HepG2 (cell line): ENCODE results near the gene SLC25A45. TPM values are rescaled to one million over a fixed set of nuclear protein-coding genes. Genes with fewer than 3 reads are reported as not detected.

Source experiments
- ATAC-seq: fragments of 200-7000 bp; cut with Tn5 transposase; 3 replicates; pipeline ENCODE4 v1.9.1; 2020; ENCODE audit warnings: mild to moderate bottlenecking, moderate library complexity
- BruUV-seq: library from RNA; stranded (reverse); fragments of 400-500 nt; replicated peaks from 2 replicates; lab custom pipeline; 2021; lab: Mats Ljungman, UMichigan
- CTCF ChIA-PET: fragments of 300-600 bp; formaldehyde crosslinking; extraction: SDS; loops from one replicate; lab custom pipeline; 2021; ENCODE audit warnings: low total read pairs, inconsistent platforms, low intra/inter-chr PET ratio; lab: Yijun Ruan, JAX
- POLR2A ChIA-PET: fragments of 350-600 bp; sonication (Branson Sonifier 250); formaldehyde crosslinking; loops from one replicate; lab custom pipeline; 2020; ENCODE audit warnings: antibody characterized with exemption, inconsistent platforms; lab: Yijun Ruan, JAX
- DNase-seq: peaks from one replicate; pipeline ENCODE4 v3.0.0-alpha.2; 2015; ENCODE audit warnings: low spot score
- FAIRE-seq: peaks from 3 replicates; lab custom pipeline; 2011; peaks lifted over from hg19 to GRCh38; lab: Jason Lieb, UNC
- H2AFZ ChIP-seq: one replicate; pipeline ENCODE4 v1.6.1; 2011; ENCODE audit warnings: low read length, inconsistent platforms
- H3K27ac ChIP-seq: fragments of 300-600 bp; 3 replicates; pipeline ENCODE4 v1.8.0; 2011; ENCODE audit warnings: mixed run types, mild to moderate bottlenecking, mixed read lengths, low read length, inconsistent platforms; ENCODE audit not compliant: insufficient read depth; ENCODE audit errors: extremely low read length
- H3K27me3 ChIP-seq, 2 experiments: fragments of 200-600 bp in 1 of 2; 2 replicates in 1 of 2; 3 replicates in 1 of 2; pipeline versions ENCODE4 v1.6.0 to v1.8.0; 2011; ENCODE audit warnings: low read length in 2 of 2, mild to moderate bottlenecking in 2 of 2, moderate library complexity in 2 of 2, inconsistent platforms in 1 of 2; ENCODE audit not compliant: insufficient read depth in 2 of 2, control insufficient read depth in 1 of 2
- H3K36me3 ChIP-seq, 2 experiments: fragments of 200-600 bp in 1 of 2; replicated peaks in 1 of 2; 2 replicates in 1 of 2; 3 replicates in 1 of 2; pipeline versions ENCODE4 v1.5.1 to v1.8.0; 2011; ENCODE audit warnings: low read length in 2 of 2, inconsistent platforms in 1 of 2; ENCODE audit not compliant: insufficient read depth in 2 of 2, control insufficient read depth in 1 of 2
- H3K4me1 ChIP-seq: 2 replicates; pipeline ENCODE4 v1.5.1; 2012; ENCODE audit warnings: low read length, inconsistent platforms; ENCODE audit not compliant: insufficient read depth
- H3K4me2 ChIP-seq: 2 replicates; pipeline ENCODE4 v1.6.0; 2011; ENCODE audit warnings: low read depth, low read length, inconsistent platforms
- H3K4me3 ChIP-seq, 3 experiments: fragments of 200-600 bp in 1 of 3; sonication (generic), shearing (Covaris generic) in 1 of 3; replicated peaks in 1 of 3; 2 replicates each; pipeline ENCODE4 v1.5.1; 2011 to 2016; ENCODE audit warnings: low read length in 3 of 3, inconsistent platforms in 2 of 3, low read depth in 2 of 3, mild to moderate bottlenecking in 2 of 3, control low read depth in 1 of 3, mixed read lengths in 1 of 3; ENCODE audit not compliant: insufficient read depth in 1 of 3
- H3K79me2 ChIP-seq: one replicate; pipeline ENCODE4 v1.6.1; 2011; ENCODE audit warnings: low read length, inconsistent platforms; ENCODE audit not compliant: insufficient read depth
- H3K9ac ChIP-seq: 2 replicates; pipeline ENCODE4 v1.6.0; 2011; ENCODE audit warnings: mild to moderate bottlenecking, low read depth, low read length, inconsistent platforms; ENCODE audit not compliant: insufficient read depth
- H3K9me3 ChIP-seq: 2 replicates; pipeline ENCODE4 v1.5.1; 2012; ENCODE audit warnings: mild to moderate bottlenecking, low read length
- H4K20me1 ChIP-seq: 2 replicates; pipeline ENCODE4 v1.6.0; 2011; ENCODE audit warnings: inconsistent platforms, mild to moderate bottlenecking, low read length, moderate library complexity; ENCODE audit not compliant: insufficient read depth
- BHLHE40 ChIP-seq: IDR thresholded peaks from 2 replicates; pipeline ENCODE4 v1.6.1; 2011; ENCODE audit warnings: low read length, improper control_type of control experiment
- PAX8 ChIP-seq: sonication (generic); formaldehyde crosslinking; IDR thresholded peaks from 2 replicates; pipeline ENCODE4 v1.8.0; 2022; ENCODE audit warnings: mild to moderate bottlenecking, missing genetic modification reagents, borderline replicate concordance
- ZNF224 ChIP-seq: sonication (generic); formaldehyde crosslinking; IDR thresholded peaks from 2 replicates; pipeline ENCODE4 v1.5.0; 2020; ENCODE audit warnings: mild to moderate bottlenecking, missing genetic modification reagents
- WGBS: methylation state at CpG from one replicate; pipeline ENCODE4 v1.1.6; 2017; ENCODE audit warnings: low lambda C conversion rate; 5-methylcytosine and 5-hydroxymethylcytosine counted together
- in situ Hi-C: cut with HindIII; loops from 2 replicates; pipeline ENCODE4 v1.10.0; 2017; ENCODE audit warnings: low pct_unique_long_range_greater_than_20kb; ENCODE audit not compliant: extremely low pct_ligation_motif_present
- intact Hi-C: fragments of 100-400 bp; cut with micrococcal nuclease; formaldehyde crosslinking; loops from one replicate; pipeline ENCODE4 v1.10.0; 2022; ENCODE audit not compliant: unreplicated experiment
- polyA plus RNA-seq, 8 experiments: library from polyadenylated mRNA; depleted of rRNA in 3 of 8; stranded (reverse) in 7 of 8; unstranded in 1 of 8; fragments of >200 nt; fragmentation: Illumina TruSeq in 4 of 8; extraction: Trizol in 4 of 8; gene quantifications; 2 replicates each; pipeline versions ENCODE4 v1.2.1 to v1.2.3, GENCODE V29; 2011 to 2016; ENCODE audit warnings: low read depth in 4 of 8, missing spikeins in 1 of 8, mixed read lengths in 1 of 8; ENCODE audit not compliant: insufficient read depth in 1 of 8
- total RNA-seq, 5 experiments: library from RNA; depleted of rRNA; stranded (reverse); fragments of >200 nt; fragmentation: Illumina TruSeq; extraction: Trizol; gene quantifications; 2 replicates each; pipeline ENCODE4 v1.2.3, GENCODE V29; 2016; ENCODE audit warnings: low read depth in 1 of 5
- TF ChIP-seq, protein P1 (sequence below): sonication (generic); formaldehyde crosslinking; IDR thresholded peaks from 2 replicates; pipeline ENCODE4 v1.5.0; 2020; ENCODE audit warnings: mild to moderate bottlenecking, missing genetic modification reagents

SLC25A45 gene
- total and polyA plus RNA-seq, 2 of the 13 experiments (the other 11 are each of a cell fraction or from before 2014, with no cell fraction given), result 1.2 to 3.4 TPM

DNA sequence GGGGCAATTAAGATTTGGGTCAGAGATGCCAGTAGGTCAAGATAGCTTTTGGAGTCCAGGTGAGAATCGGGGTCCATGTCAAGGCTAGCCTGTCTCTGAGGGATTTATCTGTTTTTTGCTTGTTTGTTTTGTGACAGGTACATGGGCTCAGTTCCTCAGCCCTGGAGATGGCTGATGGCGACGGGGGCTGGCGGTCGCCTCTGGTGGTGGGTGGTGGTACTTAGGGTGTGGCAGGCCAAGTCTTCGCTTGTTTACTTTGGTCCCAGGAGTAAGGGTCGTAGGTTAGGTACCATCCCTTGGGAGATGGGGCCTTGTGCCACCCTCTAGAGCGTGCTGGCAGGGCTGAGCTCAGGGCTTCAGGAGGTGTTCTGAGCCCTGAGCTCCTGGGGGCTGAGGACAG, 4.7 kb downstream of the SLC25A45 start (continued):
- TF ChIP-seq, protein P1, sequence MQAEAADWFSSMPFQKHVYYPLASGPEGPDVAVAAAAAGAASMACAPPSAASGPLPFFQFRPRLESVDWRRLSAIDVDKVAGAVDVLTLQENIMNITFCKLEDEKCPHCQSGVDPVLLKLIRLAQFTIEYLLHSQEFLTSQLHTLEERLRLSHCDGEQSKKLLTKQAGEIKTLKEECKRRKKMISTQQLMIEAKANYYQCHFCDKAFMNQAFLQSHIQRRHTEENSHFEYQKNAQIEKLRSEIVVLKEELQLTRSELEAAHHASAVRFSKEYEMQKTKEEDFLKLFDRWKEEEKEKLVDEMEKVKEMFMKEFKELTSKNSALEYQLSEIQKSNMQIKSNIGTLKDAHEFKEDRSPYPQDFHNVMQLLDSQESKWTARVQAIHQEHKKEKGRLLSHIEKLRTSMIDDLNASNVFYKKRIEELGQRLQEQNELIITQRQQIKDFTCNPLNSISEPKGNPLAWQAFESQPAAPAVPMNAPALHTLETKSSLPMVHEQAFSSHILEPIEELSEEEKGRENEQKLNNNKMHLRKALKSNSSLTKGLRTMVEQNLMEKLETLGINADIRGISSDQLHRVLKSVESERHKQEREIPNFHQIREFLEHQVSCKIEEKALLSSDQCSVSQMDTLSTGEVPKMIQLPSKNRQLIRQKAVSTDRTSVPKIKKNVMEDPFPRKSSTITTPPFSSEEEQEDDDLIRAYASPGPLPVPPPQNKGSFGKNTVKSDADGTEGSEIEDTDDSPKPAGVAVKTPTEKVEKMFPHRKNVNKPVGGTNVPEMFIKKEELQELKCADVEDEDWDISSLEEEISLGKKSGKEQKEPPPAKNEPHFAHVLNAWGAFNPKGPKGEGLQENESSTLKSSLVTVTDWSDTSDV (CRISPR knock-in tag), result no peak
- TF ChIP-seq, all 625 proteins: peak for 2

DNA sequence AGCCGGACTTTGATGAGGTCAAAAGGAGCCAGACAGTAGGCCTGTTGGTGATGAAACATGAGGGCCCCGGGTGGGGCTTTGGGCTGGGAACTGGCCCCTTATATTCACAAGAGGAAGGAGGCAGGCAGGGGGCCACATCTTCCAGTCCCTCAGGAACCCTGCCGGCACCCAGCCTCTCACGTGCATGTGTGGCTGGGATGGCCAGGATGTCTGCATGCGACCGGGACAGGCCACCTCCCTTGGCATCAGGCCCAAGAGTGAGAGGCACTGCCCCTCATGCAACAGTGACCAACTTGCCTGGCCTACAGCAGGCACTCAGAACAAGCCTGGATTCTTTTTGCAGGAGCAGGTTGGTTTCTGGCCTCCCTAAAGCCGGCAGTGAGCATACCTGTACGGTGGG, 5.4 kb downstream of the SLC25A45 start:
- H3K79me2 ChIP-seq, result no peaks in the 10 kb centered on the region
- TF ChIP-seq BHLHE40 (0 out of 2 replicates have a peak, but pooled peaks have one; percentile 36), PAX8 (CRISPR knock-in tag) (no peak), ZNF224 (no peak)
- no peaks in the 10 kb centered on the region for H4K20me1 ChIP-seq
- H3K9ac ChIP-seq, result no peak overlapping the region
- no peaks in the 10 kb centered on the region for H3K9me3 ChIP-seq
- WGBS, result 44% methylated on average over 5 of the region's 8 CpGs
- POLR2A ChIA-PET, result no interaction called here
- peaks cover 0 to 2% of the 10 kb centered on the region in 2 experiments; a peak in 2 of 5 replicates for H3K27me3 ChIP-seq
- intact Hi-C loops (no loop called here), in situ Hi-C loops (no loop called here)
- no peaks in the 10 kb centered on the region for H3K36me3 ChIP-seq
- BruUV-seq, result no TSS peak
- no peak overlapping the region for H2AFZ ChIP-seq
- no peak overlapping the region for H3K4me2 ChIP-seq
- H3K27ac ChIP-seq, result no peak overlapping the region
- FAIRE-seq, result no peak
- no peak for DNase-seq
- CTCF ChIA-PET, result no interaction called here
- peaks cover 85% of the 10 kb centered on the region for H3K4me1 ChIP-seq
- no peak for ATAC-seq
- no peak overlapping the region for H3K4me3 ChIP-seq
